Lower lobe of right lung (tissue), 2 donors: ENCODE measurements around the gene CASKIN2. TPM values are rescaled to one million over a fixed set of nuclear protein-coding genes. Genes with fewer than 3 reads are reported as not detected.
A peak's percentile ranks its signal among the peaks of the same experiment; 100 is the strongest.
"Not testable (repeated sequence)": the region's sequence is repeated elsewhere in the genome, so short reads cannot be mapped to it uniquely, and the experiment has no call there.

Experiments used
- ATAC-seq, 2 donors: fragments of 200-7000 bp; cut with Tn5 transposase; one replicate each; pipeline ENCODE4 v1.9.1; 2020 to 2022; ENCODE audit warnings: mild to moderate bottlenecking in 2 of 2, moderate library complexity in 2 of 2
- DNase-seq: peaks from one replicate; pipeline ENCODE4 v3.0.0-alpha.2; 2020
- H3K27ac ChIP-seq: fragments of 200-600 bp; one replicate; pipeline ENCODE4 v1.8.0; 2022
- H3K27me3 ChIP-seq: fragments of 200-600 bp; one replicate; pipeline ENCODE4 v1.8.0; 2022; ENCODE audit warnings: low read depth
- H3K36me3 ChIP-seq: fragments of 200-600 bp; one replicate; pipeline ENCODE4 v1.8.0; 2022; ENCODE audit warnings: mild to moderate bottlenecking
- H3K4me1 ChIP-seq: fragments of 200-600 bp; one replicate; pipeline ENCODE4 v1.8.0; 2022
- H3K4me3 ChIP-seq: fragments of 200-600 bp; one replicate; pipeline ENCODE4 v1.8.0; 2022; ENCODE audit warnings: mild to moderate bottlenecking
- H3K9me3 ChIP-seq: fragments of 200-600 bp; one replicate; pipeline ENCODE4 v1.8.0; 2022
- CTCF ChIP-seq: fragments of 200-600 bp; IDR thresholded peaks from one replicate; pipeline ENCODE4 v1.8.0; 2022; ENCODE audit warnings: antibody characterized with exemption, mild to moderate bottlenecking
- intact Hi-C: fragments of 100-400 bp; cut with DNase I; formaldehyde crosslinking; loops from one replicate; pipeline ENCODE4 v1.11.0; 2022
- total RNA-seq: library from RNA; stranded (reverse); fragmentation: NEBNext Ultra II Directional; extraction: Animal tissue kit (Norgen Biotek cat#: 25700); gene quantifications from one replicate; pipeline ENCODE4 v1.2.1, GENCODE V29; 2021
- donor health status: DM: no; HTN: yes; CAD: no; lungs with severe emphysema.

Gene CASKIN2
- total RNA-seq, 1 donor from 2014 or later, result 68.8 TPM

DNA sequence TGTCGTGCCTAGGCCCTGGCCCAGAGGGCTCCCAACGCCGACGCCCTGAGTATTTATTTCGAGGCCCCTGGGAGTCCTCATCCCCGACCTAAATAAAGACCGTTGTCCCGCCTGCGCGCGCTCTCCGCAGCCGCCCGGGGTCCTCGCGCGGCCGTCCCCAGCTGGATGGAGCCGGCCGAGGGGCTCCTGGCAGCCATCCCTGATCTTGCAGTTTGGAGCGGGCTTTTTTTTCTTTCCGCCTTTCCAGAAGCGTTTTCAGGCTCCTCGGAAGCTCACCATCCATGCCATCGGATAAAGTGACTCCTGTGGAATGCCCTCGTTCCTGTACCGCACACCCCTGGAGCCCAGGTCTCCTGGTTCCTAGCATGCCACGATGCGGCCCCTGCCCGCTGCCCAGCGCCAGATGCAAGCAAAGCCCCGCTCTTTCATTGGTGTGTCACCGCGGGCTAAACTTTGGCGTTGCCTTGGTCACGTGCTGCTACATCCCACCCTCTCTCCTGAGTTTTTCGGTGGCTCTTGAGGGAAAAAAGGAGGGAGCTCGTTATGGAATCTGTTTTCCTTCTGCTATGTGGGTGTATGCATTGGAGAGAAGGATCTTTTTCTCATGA is 58.2 kb downstream of the CASKIN2 start:
- Histone ChIP-seq H3K9me3 (no peaks in the 10 kb centered on the region), H3K27ac (peak overlapping the region; percentile 93), H3K4me3 (peak overlapping the region; percentile 96), H3K27me3 (no peaks in the 10 kb centered on the region), H3K36me3 (no peaks in the 10 kb centered on the region), H3K4me1 (peaks cover 36% of the 10 kb centered on the region)
- DNase-seq (peak; percentile 52), ATAC-seq (peak; percentile 51 to 54)
- intact Hi-C loops, result no loop called here
- TF ChIP-seq CTCF, result no peak

DNA sequence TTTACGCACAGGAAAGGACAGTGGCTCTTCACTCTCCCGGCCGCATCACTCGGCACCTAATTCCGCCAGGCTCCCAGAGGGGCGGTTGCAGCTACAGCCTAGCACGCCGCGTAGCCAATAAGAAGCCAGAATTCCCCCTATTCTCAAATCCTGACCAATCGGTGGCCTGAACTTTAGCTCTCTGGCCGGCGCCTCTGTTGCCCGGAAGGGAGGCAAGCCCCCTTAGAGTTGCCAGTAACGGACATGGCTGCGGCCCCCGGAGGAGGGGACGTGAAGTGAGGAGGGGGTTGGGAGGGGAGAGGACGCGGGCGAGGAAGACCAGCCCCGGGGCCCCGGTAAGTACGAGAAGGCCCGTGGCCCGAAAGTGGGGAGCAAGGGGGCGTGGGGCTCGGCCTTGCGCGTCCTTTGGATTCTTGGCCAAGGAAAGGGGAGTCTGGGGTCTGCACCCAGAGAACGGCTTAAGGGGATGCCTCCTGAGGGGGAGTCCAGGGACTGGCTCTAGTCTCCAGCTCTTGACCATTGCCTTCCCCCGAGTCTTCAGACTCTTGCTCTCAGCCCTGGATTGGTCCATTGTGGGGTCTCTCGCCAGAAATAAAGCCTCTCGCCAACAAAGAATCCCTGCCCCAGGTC is 58.8 kb downstream of the CASKIN2 start, which contains the start of gene TMEM94:
TMEM94 (plus strand) TSS at position 219 of the 630 bp plus-strand sequence. CDS start 15,271 bp downstream, outside the sequence.
- Histone ChIP-seq H3K27me3 (no peaks in the 10 kb centered on the region), H3K9me3 (no peaks in the 10 kb centered on the region), H3K36me3 (no peaks in the 10 kb centered on the region), H3K4me1 (peaks cover 36% of the 10 kb centered on the region), H3K27ac (peak within 1 kb of the TSS; percentile 93), H3K4me3 (peak within 1 kb of the TSS; percentile 96)
- peak; percentile 99 for ATAC-seq
- intact Hi-C loops, result no loop called here
- TF ChIP-seq CTCF, result no peak
- DNase-seq, result peak; percentile 93

- no peak for TF ChIP-seq CTCF
- intact Hi-C loops, result no loop called here
- no peaks in the 10 kb centered on the region for H3K27me3 ChIP-seq
- H3K4me3 ChIP-seq, result peak overlapping the region; percentile 96
- peak; percentile 54 for DNase-seq
- ATAC-seq, result peak; percentile 27 to 49
- no peaks in the 10 kb centered on the region for H3K36me3 ChIP-seq
- peak overlapping the region; percentile 93 for H3K27ac ChIP-seq
- peaks cover 36% of the 10 kb centered on the region for H3K4me1 ChIP-seq
- H3K9me3 ChIP-seq, result no peaks in the 10 kb centered on the region
Observed at GRCh38 chr17:75456039-75456416, 59.3 kb downstream of the CASKIN2 start.

- H3K9me3 ChIP-seq, H3K36me3 ChIP-seq, H3K4me3 ChIP-seq, H3K27ac ChIP-seq, DNase-seq, intact Hi-C loops, ATAC-seq, H3K27me3 ChIP-seq: not testable (repeated sequence)
- H3K4me1 ChIP-seq, result peaks cover 25% of the 10 kb centered on the region
Observed at GRCh38 chr17:75454672-75455071, 60.7 kb downstream of the CASKIN2 start.

GRCh38 chr17:75454193-75454592 is 61.1 kb downstream of the CASKIN2 start:
- ATAC-seq, result no peak
- H3K36me3 ChIP-seq, result no peaks in the 10 kb centered on the region
- no peak overlapping the region for H3K4me3 ChIP-seq
- H3K9me3 ChIP-seq, result no peaks in the 10 kb centered on the region
- no peak for DNase-seq
- H3K27ac ChIP-seq, result no peak overlapping the region
- TF ChIP-seq CTCF, result no peak
- peaks cover 20% of the 10 kb centered on the region for H3K4me1 ChIP-seq
- intact Hi-C loops, result no loop called here
- no peaks in the 10 kb centered on the region for H3K27me3 ChIP-seq

DNA sequence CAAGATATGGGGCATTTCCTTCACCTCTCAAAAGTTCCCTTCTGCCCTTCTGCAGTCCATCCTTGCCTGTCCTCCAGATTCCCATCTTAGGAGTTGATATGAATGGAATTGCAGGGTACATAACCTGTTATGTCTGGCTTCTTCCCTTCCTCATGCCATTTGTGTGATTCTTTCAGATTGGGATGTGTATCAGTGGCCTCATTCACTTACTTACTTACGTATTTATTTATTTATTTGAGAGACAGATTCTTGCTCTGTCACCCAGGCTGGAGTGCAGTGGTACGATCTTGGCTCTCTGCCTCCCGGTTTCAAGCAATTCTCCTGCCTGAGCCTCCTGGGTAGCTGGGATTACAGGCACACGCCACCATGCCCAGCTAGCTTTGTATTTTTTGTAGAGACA is 65.1 kb downstream of the CASKIN2 start:
- DNase-seq (no peak), ATAC-seq (no peak)
- H3K4me3 ChIP-seq, result no peak overlapping the region
- H3K9me3 ChIP-seq, result no peaks in the 10 kb centered on the region
- no peak overlapping the region for H3K27ac ChIP-seq
- intact Hi-C loops, result no loop called here
- no peaks in the 10 kb centered on the region for H3K27me3 ChIP-seq
- no peaks in the 10 kb centered on the region for H3K4me1 ChIP-seq
- no peaks in the 10 kb centered on the region for H3K36me3 ChIP-seq
- TF ChIP-seq CTCF, result no peak
